NCI-H460 (cell line): ENCODE measurements around the gene ABHD2. TPM values are rescaled to one million over a fixed set of nuclear protein-coding genes. Genes with fewer than 3 reads are reported as not detected.
A peak's percentile ranks its signal among the peaks of the same experiment; 100 is the strongest.
"Not testable (repeated sequence)": the region's sequence is repeated elsewhere in the genome, so short reads cannot be mapped to it uniquely, and the experiment has no call there.

Source experiments
- DNase-seq: peaks from one replicate; pipeline ENCODE4 v3.0.0-alpha.2; 2016; ENCODE audit warnings: low read depth; ENCODE audit errors: extremely low read depth
- total RNA-seq: library from RNA; depleted of rRNA; stranded (reverse); fragments of >200 nt; shearing (Covaris generic); gene quantifications from 2 replicates; pipeline ENCODE4 v1.2.3, GENCODE V29; 2014

The ABHD2 gene
- total RNA-seq, 1 experiment from 2014 or later = 21.0 TPM

DNA sequence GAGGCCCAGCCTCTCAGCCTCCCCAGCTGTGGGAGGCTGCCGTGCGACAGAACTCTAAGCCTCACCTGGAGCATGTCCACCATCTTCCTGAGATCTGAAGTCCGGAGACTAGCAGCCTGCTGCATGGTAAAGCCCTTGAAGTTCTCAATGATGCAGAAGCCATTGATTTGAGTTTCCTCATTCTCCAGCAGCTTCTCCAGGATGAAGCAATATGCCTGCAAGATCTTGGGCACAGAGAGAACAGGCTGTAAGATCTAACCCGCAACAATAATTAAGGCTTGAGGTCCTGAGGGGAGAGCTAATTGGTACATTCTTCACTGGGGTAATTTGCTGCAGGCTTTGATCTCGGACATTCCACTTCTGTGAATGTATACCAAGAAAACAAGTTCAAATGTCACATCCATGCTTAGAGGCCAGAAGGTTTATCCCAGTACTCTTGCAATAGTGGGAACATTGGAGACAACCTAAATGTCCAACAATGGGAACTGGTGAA is 123.5 kb downstream of the ABHD2 start:
- no peak for DNase-seq

DNA sequence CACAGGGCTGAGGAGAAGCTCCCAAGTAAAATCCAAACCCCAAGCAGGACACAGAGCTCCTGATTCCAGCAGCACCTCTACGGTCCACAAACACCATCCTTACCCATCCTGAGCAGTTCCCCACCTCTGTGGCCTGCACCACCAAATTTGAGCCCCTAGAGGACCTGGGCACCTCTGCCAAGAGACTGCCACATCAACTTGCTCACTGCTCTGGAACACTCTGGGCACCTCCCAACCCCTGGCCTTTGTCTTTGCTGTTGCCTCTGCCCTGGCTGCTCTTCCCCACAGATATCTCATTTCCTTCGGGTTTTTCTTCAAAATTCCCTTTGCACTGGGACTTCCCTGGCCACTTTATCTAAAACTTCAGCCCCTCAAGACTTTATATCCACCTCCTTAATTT is 127.4 kb downstream of the ABHD2 start:
- DNase-seq = no peak

DNA sequence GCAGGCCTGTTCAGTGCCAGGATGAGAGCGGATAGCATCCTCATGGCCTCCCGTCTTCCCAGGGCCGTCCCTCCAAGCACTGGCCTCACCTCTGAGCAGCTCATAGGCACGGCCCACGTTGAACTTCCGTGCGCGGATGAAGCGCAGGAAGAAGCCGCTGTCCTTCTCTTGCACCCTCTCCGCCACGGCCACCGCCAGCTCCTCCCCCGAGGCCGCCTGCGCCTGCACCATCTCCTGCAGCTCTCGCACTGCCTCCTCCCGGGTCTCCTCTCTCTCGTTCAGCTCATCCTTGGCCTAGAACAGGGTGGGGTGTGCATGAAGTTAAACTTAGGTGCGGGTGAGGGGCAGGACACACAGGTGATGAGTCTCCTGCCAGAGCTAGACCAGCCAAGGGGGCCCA is 128.8 kb downstream of the ABHD2 start:
- no peak for DNase-seq

DNA sequence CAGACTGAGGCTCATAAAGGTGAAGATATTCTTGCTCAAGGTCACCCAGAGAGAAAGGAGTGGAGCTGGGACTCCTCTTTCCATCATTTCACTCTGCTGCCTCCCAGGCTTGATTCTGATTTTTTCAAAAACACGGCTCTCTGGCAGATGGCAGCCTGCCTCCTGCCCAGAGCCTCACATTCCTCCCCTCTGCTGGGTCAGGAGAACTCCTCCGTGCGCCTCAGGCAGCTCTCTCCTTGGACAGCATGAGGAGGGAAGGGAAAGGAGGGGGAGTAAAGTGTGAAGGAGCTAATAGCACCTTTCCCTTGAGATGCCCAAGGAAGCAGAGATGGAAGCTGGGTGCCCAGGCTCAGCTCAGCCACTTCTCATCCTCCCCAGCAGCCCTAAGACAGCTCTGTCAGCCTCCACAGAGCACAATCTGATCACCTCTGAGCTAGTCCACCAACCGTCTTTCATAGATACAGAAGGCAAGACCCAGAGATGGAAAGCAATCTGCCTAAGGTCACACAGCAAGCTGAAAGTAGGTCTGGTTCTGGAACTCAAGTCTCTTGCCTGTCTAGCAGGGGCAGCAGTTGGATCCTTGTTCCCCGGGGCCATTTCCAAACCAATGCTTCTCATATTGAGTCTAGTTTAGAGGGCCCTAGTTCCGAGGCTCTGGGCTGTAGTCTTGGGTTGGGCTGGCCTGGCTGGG is 129.6 kb downstream of the ABHD2 start:
- no peak for DNase-seq

DNA sequence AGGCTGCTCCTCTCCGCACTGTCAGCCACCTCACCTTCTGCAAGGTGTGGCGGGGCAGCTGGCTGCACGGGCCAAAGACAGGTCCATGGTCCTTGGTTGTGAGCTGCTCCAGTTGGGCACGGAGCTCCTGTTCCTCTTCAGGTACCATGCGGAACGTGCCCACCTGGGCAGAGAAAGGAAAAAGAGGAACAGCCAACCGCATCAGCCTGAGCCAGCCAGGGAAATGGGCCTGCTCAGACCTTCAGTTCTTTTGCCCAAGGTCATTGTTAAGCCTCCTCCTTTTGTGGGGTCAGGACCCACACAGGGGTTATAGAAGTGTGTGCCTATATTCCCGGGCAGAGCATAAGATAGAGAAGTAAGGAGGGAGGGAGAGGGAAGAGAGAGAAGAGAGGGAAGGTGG is 130.3 kb downstream of the ABHD2 start:
- DNase-seq = no peak

DNA sequence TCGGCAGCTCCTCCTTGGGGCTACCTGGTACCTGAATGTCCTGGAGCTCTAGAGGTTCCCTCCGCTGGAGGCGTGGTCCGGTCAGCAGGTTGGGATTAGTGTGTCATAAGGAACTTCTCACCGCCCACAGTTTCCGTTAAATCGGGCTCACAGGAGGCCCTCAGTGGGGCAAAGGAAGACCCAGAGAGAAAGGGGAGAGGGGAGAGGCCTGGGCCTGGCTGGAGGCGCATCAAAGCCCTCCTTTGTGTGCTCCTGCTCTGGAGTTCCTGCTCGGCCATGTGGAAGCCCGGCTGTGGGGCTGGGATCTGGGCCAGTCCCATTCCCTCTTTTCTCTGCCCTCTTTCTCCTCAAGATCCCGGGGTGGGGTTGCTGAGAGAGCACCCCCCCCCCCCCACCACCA is 133.3 kb downstream of the ABHD2 start, which contains the start of gene RLBP1:
RLBP1 (minus strand) TSS at position 37 of the 400 bp plus-strand sequence. CDS start 2,604 bp downstream, outside the sequence.
- DNase-seq = no peak

DNA sequence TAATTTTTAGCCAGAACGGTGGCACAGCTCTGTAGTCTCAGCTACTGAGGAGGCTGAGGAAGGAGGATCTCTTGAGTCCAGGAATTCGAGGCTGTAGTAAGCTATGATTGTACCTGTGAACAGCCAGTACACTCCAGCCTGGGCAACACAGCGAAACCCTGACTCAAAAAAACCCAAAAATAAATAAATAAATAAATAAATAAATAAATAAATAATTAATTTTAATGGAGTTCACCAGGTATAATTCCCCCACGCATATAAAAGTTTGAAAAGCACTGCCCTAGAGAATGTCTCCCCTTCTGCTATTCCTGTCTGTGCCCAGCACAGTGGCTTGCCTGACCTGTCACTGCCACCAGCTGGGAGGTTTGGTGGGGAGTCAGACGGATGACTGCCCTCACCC is 137.3 kb downstream of the ABHD2 start:
- DNase-seq = no peak

DNA sequence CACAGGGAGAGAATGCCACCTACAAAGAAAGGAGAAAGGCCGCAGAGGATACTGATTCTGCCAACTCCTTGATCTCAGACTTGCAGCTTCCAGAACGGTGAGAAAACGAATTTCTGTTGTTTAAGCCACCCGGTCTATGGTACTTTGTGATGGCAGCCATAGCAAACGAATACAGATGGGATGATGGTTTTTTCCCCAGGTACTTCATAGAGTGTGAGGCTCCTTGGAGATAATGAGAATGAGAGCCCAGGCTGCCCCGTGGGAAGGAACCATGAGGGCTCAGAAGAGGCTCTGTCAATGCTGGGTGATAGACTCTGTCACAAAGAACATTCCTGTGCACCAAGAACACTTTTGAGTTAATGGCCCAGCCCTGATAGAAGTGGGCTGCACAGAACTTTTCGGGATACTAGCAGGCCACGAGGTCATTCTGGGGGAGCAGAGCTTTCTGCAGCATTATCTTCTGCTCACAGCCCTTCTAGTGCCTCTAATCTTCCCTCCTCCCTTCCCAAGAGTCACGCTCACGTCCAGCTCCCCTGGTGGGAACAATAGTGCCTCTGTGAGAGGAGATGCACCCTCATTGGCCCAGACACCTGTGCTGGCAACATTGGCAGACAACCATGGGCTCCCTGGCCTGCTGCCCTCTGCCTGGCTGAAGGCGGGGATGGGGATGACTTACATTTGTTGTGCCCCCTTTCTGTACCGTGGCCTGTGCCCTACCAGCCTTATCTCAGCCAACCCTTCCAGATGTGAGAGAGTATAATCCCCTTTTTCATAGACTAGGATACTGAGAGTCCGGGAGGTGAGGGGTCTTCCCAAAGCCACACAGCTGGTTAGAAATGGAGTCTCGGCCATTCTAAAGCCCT is 138.3 kb downstream of the ABHD2 start:
- DNase-seq = no peak

DNA sequence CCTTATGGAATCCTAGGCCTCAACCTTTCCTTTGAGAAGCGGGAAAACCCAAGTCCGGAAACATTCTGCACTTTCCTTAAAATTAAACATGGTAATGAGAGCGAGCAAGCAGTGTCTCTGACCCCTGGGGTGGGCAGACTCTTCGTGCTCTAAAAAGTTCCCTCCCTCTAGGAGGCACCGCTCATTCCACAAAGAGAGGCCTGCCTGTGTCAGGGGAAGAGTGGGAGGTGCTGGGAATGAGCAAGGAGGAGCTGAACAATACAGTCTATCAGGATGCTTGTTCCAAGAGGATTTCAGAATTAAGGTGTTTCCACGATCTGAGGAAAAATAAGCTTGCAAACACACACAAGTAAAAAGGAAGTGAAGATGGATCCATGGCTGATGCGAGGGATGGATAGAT is 139.2 kb downstream of the ABHD2 start:
- DNase-seq = no peak

DNA sequence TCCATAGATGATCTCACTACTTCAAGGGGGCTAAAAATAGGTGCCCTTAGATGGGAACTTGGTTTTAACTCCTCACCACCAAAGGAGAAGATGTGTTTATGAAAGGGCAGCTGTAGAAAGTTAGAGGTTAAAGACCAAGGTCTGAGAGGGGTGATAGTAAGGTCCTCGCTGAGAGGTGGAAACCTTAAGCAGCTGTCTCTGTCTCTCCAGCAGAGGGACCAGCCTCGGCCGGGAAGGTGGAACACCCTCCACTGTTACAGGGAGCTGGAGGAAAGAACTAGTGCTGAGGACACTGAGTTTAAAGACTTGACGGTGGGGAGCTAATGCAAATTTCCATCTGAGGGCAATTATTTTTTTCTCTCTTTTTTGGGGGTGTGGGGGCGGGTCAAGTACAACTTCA is 142.0 kb downstream of the ABHD2 start:
- no peak for DNase-seq

DNA sequence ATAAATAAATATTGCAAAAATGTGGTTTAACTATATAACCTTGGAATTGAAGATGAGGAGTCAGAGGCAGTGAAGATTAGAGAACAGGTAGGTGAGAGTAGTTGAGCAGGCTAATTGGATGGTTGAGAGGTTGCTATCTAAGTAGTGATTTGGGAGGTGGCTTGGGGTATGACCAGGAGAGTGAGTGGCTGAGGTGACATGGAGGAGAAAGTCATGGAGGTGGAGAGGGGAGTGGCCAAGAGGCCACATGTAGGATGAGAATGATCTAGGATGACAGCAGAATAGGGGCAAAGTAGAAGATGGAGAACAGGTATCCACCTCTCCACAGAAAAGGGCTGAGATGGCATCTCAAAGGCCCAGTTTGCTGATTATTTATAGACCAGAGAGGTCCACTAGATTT is 143.6 kb downstream of the ABHD2 start:
- DNase-seq = no peak

DNA sequence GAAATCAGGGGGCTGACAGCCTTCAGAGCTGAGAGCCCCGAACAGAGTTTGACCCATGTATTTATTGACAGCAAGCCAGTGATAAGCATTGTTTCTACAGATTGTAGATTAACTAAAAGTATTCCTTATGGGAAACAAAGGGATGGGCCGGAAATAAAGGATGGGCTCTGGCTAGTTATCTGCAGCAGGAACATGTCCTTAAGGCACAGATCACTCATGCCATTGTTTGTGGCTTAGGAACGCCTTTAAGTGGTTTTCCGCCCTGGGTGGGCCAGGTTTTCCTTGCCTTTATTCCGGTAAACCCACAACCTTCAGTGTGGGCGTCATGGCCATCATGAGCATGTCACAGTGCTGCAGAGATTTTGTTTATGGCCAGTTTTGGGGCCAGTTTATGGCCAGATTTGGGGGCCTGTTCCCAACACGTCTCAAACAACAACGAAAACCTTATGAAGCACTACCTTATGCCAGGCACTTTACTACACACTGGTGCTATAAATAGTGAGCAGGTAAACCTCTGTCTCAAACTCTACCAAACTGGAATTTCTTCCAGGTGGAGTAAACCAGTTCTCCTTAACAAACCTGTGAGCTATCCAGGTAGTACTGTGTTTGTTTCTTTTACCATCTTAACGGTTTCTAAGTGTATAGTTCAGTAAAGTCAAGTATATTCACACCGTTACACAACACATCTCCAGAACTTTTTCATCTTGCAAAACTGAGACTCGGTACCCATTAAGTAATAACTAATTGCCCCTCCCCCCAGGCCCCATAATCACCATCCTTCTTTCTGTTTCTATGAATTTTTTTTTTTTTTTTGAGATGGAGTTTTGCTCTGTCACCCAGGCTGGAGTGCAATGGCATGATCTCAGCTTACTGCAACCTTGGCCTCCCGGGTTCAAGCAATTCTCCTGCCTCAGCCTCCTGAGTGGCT is 151.9 kb downstream of the ABHD2 start:
- DNase-seq = not testable (repeated sequence)

DNA sequence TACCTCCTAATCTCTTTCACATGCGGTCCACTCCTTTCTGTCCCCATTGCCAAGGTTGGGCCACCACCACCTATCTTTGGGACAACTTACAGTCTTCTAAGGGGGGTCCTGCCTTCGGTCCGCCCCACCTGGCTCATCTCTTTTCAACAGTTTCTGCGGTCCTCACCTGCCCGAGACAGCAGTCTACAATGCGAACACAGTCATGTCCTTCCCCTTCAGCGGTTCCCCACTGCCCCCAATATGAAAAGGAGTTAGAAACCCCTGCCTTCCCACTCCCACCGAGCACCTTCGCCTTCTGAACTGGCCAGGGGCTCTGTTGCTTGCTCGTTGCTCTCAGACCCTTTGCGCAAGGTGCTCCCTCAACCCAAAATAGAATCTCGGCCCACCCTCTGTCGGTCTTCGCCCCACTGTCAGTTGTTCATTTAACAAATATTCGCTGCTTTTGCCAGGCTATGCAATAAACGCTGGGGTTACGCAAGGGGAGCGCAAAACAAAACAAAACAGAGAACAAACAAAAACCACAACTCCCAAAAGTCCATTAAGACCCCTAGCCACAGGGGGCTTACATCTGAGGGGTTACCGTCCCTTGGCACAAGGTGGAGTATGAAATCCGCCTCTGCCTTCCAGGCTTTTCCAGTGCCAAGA is 154.9 kb downstream of the ABHD2 start:
- no peak for DNase-seq

DNA sequence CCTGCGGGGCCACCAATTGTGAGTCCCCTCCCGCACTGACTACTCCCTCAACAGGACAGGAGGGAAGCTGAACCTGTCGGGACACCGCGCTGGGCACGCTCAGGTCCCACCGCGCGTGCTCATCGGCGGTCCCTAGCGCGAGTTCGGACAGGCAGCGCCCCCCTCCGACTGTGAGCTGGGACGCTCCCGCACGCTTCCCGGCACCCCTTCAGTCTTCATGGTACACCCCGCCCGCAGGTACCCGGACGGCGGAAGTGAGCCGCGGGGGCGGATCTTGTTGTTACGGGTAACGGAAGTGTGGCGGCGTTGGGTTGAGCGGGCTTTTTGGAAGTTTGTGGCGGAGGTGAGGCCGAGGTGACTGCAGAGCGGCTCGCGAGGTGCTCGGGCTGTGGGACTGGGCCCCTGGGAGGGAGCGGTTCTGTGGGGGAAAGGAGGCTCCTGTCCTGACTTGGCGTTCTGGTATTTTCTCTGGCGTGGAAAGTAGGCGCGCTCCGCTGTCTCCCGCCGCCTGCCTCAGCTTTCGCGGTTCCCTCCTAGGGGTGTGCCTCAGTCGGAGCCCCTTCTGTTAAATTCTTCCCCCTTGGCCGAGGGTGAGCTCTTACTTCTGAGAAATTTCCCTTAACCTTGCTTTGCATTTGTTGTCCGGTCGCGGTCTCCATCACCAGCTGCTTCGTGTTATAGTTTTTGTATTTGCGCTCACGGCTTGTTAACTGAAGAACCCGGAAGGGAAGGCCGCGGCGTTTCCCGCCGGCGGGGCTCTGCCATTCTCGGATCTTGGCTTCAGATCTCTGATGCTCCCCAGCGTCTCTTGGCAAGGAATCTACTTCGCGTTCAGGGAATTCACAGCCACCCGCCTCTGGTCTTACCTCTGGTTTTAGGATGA is 155.7 kb downstream of the ABHD2 start, which contains the start of gene FANCI:
FANCI (plus strand) TSS at position 289 of the 883 bp plus-strand sequence. CDS start 3,669 bp downstream, outside the sequence.
- peak; percentile 91 for DNase-seq

DNA sequence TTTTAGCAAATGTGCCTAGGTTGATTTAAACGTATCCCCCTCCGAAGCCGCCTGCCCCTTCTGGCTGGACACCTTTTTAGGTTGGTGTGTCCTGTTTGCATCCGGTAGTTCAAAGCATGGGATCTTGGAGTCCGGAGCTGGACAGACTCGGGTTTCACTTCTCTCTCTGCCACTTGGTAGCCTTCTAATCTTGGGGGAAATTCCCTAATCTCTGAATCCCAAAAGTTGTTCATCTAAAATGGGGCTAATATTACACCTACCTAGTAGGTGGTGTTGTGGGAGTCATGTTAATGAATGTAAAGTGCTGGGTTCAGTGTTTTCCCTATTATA is 156.3 kb downstream of the ABHD2 start:
- no peak for DNase-seq

DNA sequence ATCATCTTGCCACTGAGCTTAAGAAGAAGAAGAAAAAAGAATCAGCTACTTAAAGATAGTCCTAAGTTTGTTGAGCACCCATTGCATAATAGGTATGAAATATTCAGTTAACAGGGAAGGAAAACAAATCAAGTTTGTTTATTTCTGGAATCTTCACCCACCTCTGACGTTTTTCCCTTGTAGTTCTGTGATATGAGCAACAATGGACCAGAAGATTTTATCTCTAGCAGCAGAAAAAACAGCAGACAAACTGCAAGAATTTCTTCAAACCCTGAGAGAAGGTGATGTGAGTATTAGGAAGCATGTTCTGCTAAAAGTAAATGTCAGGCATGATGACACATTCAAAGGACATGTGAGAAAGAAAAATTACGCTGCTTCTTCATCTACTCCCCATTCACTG is 159.2 kb downstream of the ABHD2 start:
- DNase-seq = no peak

DNA sequence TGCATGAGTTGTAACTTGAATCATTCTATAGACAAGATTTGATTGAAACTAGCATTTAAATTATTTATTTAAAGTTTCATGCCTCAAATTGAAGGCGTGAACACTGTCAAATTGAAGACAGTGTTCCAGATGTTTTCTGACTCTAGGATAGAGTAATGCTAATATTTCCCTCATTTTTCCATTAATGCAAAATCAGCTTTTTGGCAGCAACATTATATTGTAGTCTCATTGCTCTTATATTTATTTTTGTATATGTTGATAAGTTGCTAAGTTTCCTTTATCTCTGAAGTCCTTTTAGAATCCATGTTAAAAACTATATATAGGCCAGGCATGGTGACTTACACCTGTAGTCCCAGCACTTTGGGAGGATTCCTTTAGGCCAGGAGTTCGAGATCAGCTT is 160.3 kb downstream of the ABHD2 start:
- no peak for DNase-seq

DNA sequence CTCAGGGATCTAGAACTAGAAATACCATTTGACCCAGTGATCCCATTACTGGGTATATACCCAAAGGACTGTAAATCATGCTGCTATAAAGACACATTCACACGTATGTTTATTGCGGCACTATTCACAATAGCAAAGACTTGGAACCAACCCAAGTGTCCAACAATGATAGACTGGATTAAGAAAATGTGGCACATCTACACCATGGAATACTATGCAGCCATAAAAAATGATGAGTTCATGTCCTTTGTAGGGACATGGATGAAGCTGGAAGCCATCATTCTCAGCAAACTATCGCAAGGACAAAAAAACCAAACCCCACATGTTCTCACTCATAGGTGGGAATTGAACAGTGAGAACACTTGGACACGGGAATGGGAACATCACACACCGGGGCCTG is 161.9 kb downstream of the ABHD2 start:
- DNase-seq = not testable (repeated sequence)
